Astrocyte (in vitro differentiated cells and primary cell): Measurements from ENCODE around the gene SULF2.

Experiments
- EZH2 ChIP-seq: IDR thresholded peaks from 2 replicates; pipeline ENCODE4 v1.6.1; 2012; ENCODE audit warnings: mild to moderate bottlenecking, low read length, inconsistent platforms; ENCODE audit not compliant: insufficient read depth
- TF ChIP-seq, protein P1 (sequence below): IDR thresholded peaks from 2 replicates; pipeline ENCODE4 v1.5.1; 2011; ENCODE audit warnings: low read depth, mild to moderate bottlenecking, inconsistent platforms, low read length, moderate library complexity; ENCODE audit not compliant: insufficient read depth

DNA sequence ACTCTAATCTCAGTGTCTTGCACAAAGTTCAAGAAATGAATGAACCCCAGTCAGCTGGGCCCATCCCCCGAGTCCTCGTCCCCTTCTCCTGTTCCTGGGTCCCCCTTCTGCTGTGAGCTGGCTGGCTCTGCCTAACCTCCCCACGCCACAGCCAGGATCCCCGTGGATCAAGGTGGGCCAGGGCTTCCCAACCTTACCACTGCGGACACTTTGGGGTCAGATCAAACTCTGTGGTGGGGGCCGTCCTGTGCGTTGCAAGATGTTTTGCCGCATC lies 116.2 kb downstream of the SULF2 start:
- TF ChIP-seq, protein P1, sequence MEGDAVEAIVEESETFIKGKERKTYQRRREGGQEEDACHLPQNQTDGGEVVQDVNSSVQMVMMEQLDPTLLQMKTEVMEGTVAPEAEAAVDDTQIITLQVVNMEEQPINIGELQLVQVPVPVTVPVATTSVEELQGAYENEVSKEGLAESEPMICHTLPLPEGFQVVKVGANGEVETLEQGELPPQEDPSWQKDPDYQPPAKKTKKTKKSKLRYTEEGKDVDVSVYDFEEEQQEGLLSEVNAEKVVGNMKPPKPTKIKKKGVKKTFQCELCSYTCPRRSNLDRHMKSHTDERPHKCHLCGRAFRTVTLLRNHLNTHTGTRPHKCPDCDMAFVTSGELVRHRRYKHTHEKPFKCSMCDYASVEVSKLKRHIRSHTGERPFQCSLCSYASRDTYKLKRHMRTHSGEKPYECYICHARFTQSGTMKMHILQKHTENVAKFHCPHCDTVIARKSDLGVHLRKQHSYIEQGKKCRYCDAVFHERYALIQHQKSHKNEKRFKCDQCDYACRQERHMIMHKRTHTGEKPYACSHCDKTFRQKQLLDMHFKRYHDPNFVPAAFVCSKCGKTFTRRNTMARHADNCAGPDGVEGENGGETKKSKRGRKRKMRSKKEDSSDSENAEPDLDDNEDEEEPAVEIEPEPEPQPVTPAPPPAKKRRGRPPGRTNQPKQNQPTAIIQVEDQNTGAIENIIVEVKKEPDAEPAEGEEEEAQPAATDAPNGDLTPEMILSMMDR = no peak
- no peak for TF ChIP-seq EZH2
